Medulla oblongata (tissue), 1 donor: ENCODE data around the gene MREG.

ENCODE experiments used
- DNase-seq: peaks from one replicate; pipeline ENCODE4 v3.0.0-alpha.2; 2015; ENCODE audit errors: extremely low spot score

MREG gene

DNA sequence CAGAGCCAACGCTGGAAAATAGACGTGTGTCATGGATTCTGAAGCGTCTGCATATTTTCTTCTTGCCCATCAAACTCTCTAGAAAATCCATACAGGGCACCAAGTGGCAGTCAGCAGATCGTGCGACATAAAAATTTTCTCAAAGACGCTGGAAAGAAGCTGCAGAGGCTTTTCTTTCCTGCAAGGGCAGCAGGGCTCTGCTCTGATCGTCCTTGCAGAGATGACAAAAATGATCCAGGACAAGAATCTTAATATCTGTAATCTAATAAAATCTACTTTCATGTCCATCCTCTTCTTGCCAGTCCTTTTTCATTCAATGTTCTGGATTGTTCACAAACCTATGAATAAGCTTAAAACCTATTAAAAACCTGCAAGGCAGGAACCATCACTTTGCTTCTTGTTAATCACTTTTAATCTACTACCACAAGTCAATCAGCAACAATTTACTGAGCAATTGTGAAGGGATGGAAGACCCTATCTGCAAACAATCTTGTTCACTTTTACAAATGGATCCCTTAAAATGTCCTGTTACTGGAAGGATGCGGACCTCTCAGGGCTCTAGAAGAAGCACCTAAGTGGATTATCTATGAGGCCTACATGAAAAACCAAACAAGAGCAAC is 93.6 kb downstream of the MREG start:
- DNase-seq = no peak

DNA sequence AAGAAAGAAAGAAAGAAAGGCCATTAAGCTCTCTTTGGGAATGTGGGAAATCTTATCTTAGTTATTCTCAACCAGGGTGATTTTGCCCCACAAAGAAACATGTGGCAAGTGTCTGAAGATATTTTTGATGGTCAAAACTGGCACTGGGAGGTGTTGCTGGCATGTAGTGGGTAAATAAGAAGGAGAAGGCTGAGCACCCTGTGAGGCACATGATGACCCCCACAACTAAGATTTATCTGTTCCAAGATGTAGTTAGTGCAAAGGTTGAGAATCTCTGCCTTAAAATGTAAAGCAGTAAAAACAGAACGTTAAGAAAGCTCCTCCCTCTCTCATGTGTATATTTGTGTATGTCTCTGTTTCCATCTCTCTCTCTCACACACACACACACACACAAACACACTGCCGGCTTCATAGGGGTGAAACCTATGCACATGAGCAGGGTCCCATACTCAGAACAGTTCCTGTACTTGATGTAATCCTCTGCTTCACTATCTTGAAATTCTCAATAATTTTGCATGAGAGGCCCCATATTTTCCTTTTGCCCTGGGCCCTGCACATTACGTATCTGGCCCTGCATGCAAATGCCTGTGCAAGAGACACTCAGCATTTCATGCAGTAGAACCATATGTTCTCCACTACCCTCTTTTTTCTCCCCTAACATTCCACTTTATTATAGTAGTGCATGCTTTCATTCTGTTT is 94.3 kb downstream of the MREG start:
- DNase-seq = no peak

DNA sequence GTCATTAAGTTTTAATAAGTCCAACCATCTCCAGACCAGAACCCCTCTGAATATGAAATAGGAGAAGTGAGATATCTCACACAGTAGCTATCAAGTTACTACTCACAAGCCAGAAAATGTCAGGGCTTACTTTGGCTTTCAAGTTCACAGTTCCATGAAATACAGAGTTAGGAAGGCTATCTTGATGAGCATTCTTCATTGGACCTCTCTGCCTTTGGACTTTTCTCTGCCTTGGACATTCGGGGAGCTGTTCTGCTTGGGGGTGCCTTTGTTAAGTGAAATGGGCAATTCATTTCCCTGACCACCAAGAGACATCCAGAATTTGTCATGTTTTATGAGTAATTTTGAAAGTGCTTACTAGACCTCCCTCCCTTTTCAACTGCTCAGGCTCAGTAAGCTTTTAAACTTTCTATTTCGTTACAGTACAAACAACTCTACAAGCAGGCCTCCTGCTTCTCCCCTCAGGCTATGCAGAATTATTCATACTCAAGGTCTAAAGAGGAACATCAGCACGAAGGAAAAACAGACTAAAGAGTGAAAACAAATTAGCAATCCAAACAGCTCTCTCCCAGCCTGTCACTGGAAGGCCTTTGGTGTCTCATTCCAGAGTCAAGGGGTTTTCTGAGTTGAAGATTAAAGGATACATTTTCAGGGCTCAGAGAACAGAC is 95.3 kb downstream of the MREG start:
- no peak for DNase-seq

DNA sequence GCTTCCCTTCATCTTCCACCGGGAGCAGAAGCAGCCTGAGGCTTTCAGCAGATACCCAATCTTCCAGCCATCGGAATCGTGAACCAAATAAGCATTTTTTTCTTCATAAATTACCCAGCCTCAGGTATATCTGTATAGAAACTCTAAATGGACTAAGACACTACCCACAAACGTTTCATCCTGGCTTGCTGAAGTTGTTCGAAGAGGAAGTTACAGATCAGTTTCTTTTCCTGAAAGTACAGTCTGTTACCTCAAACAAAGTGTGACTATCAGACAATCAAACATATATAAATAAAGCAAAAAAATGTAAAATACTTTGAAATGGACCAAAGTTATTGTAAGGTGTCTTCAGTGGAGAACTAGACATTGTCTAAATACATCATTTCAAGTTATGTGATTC is 97.9 kb downstream of the MREG start:
- no peak for DNase-seq

DNA sequence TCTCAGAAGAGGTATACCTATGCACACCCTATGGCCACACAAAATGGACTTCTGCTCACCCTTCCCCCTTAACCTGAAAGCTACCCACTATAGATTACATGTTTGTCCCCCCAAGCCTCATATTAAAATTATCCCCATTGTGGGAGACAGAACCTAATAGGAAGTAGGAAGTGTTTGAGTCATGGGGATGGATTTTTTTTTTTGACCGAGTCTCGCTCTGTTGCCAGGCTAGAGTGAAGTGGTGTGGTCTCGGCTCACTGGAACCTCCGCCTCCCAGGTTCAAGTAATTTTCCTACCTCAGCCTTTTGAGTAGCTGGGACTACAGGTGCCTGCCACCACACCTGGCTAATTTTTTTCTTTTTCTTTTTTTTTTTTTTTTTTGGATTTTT is 98.6 kb downstream of the MREG start:
- DNase-seq = no peak

DNA sequence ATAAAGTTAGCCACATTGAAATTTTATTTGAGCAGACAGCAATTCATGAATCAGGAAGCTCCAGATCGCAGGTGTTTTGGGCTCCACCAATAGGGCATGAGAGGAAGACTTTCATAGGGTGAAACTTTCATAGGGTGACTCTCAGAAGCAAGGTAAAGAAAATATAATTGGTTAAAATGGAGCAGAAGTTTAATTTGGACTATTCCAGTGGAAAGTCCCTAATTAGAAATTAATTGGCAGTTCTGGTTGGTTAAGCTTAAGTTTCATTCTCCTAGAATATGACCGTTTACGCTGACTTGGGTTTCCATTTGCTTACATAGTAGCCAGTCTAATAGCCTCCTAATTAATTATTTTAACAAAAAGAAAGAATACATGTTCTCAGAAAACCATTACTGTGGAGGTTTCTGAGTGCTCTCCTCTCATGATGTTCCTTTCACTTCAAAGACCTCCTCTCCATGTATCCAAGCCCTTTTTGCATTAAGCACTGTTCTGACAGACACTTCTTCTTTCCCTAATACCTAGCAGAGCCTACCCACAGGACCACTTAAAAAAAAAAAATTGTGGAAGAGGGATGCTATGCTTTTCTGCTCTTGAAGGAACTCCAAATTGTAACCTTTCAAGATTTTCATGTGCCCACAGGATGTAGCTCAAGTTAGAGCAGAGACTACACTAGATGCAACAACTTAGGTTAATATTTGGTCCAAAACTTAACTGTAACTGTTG is 99.1 kb downstream of the MREG start:
- no peak for DNase-seq

DNA sequence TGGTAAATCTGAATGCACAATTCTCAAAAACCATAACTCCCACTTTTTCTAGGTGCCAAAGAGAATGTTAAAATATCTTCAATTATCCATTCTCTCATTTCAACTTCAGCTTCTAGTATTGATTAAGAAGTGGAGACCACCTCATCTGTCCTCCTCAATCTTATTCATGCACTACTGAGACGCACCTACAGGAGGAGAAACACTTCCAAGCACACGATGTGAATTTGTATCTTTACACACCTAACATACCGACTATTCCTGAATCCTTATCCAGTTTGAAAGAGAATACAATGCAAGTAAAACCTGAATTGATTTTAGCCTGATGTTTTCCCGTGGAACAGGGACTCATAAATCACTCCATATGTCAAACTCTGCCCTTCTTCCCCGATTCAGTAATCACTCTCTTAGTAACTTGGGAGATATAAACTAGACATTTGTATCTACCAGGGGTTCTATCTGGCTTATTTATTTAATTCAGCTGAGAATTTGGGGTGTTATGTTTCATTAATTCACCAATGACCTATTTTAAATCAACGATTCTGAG is 101.0 kb downstream of the MREG start:
- DNase-seq = no peak

DNA sequence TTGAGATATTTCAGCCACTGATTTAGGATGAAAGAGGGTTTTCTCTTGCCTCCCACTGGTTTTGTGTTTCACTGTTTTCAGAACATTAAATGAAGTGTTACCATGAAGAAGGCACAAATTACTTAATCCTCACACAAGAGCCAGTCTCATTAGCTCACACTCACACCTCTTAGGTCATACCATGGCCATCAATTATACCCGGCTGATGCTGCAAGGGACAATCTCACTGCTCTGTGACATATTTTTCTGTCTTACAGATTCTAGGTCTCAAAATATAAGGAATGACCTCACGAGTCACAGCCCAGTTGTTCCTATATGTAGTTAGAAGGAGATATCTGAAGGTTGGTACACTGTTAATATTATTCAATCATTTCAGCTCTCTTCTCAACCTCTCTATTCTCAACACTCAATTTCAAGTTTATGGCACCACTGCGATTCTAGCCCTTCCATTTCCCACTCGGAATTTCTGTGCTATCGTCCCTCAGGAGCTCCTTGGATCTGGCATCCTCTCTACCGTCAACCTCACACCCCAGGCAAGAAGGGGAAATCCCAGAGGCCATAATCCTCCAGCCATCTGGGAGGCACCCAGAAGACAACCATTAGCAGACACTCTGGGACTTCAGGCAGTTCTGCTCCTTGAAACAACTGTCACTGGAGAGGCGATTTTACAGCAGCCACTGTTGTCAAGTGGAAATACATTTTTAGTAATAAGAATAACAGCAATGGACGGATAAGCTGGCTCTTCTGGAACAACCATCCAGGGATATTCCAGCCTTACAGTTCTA is 101.9 kb downstream of the MREG start:
- DNase-seq = no peak

DNA sequence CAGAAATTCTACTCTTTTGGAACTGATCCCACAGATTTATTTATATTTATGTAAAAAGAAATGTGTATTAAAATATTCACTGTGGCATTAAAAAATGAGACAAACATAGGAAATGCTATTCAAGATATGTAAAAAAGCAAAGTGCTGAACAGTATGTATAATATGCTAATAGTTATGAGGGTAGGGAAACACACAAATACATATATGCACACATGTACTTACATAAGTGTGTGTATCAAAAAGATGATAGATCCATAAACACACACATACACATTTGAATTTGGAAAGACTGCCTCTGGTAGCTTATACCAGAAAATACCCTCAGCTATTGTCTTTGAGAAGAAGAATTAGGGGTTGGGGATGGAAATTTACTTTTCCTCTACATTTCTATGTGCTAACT is 103.2 kb downstream of the MREG start:
- no peak for DNase-seq

DNA sequence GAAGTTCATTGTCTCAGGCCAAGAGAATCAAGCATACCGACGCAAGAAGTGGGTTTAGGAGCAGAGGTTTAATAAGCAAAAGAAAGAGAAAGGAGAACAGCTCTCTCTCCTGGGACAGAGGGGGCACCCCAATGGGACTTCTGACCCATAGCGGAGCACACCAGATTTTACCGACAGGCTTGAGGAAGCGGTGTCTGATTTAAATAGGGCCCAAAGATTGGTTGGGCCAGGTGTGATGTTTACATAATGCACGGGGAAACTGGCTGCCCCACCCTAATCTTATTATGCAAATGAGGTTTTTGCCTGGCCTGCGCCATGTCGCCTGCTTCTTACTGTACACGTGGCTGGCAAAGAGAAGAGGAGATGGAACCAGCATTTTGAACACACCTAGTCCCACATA is 106.2 kb downstream of the MREG start:
- no peak for DNase-seq

DNA sequence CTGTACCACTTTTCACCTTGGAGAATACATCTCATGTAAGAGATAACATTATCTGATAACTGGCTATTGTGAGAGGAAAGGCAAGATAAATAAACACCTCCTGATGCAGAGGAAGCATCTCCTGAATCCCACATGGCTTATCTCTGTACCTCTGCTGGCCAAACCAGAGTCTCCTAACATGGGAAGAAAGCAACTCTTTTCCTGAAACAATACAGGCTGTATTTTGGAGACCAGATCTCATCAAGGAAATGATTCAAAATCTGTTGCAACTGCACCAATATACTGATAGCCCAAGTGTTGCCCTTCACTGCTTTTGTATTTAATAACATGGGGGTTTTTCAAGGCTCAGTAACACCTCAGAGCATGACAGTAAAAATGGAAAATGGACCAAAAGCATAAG is 106.9 kb downstream of the MREG start:
- DNase-seq = no peak

DNA sequence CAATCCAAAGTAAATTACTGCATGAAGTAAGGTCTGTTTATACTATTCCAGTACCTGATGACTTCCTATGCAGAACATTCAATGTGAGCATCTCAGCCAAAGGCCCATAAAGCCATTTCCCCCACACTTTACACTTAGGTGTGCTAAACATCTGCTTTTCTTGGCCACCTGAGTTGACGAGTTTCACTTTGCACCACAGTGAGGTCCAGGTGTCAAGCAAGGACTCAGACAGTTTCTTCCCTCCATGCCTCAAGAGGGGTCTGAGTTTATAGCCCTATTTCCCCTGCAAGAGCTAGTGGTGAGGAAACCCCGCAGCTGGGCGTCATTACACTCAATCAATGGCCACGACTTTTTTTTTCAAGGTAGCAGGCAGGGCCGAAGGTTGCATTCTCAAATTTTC is 107.7 kb downstream of the MREG start:
- DNase-seq = no peak

DNA sequence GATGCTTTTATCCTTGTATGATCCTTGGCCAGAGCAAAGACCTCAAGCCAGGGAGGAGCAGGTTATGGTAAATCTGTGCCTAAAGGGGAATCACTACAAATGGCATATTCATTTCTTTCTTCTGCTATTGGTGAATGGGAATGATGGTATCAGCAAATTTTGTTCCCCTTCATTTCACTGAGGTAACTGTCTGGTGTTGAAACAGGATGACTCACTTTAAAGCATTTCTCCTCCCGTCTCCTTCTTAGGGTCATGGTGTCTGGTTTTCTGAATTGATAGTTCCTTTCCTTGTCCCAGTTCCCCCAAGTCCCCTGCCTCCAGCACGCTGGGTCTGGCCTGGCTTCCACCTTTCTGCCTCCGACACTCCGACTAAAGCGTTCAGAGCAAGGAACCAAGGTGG is 109.2 kb downstream of the MREG start:
- no peak for DNase-seq

DNA sequence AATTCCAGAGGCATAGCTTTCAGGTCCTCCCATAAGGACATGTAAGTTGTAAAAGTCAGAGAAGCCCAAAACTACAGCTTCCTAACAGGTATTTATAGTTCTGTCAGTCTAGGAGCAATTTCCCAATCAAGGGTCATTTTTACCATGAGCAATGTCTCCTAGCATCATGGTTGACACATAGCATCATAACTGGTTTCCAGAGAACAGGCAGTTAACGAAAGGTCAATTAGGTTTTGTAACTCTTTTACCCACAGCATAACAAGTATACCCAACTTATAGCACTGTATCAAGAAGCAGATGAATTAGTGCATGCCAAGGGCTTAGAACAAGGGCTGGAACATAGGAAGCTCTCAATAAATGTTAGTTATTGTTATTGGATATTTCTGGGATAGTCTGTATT is 110.1 kb downstream of the MREG start:
- no peak for DNase-seq

DNA sequence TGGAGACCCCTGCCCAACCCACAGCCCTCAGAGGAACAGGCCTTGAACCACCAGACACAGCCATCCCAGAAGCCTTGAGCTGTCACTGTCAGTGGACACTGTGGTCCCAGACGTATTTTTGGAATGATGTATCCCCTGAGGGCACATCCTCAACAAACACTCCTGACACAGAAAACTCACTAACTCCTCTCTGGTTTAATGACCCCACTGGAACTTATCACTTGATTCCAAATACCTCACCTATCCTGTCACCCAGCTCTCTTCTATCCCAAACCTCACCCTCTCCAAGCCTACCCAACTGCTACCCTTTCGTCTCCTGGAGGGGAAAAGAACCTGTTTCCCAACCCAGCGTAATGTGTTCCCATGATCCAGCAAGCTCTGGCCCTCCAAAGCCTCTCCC is 111.6 kb downstream of the MREG start:
- DNase-seq = no peak

DNA sequence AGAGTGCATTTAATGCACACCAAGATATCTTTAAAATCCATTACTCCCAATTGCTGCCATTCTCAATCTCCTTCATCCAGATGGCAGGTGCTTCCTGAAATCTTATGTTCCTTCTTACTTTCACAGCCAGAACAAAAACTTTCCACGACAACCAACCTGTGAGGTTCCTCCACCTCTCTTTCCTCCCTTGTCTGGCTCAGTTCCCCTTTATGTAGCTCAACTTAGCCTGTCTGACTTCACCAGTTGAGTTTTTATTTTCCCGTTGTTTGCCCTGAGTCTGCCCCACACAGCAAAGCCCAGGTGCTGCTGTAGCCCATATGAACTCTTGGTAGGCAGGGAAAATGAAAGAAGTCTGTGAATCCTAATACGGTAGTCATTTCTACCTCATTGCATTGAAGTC is 112.5 kb downstream of the MREG start:
- DNase-seq = no peak

DNA sequence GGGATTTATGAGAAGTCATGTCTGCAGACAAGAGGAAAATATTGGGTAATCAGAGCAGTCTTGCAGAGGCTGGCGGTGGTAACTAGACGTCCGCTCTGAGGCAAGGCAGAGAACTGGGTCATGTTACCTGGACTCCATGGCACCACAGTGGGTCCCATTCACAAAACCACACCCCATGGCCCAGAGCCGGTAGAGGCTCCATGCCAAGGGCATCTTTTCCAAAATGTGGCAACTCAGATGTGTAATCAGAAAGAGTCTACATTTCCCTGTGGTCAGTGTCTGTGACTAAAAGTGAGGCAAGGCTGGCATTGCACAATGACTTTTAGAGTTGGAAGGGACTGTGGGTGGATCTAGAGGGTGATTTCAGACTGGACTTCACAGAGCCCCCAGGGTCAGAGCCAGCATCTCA is 113.1 kb downstream of the MREG start:
- no peak for DNase-seq

DNA sequence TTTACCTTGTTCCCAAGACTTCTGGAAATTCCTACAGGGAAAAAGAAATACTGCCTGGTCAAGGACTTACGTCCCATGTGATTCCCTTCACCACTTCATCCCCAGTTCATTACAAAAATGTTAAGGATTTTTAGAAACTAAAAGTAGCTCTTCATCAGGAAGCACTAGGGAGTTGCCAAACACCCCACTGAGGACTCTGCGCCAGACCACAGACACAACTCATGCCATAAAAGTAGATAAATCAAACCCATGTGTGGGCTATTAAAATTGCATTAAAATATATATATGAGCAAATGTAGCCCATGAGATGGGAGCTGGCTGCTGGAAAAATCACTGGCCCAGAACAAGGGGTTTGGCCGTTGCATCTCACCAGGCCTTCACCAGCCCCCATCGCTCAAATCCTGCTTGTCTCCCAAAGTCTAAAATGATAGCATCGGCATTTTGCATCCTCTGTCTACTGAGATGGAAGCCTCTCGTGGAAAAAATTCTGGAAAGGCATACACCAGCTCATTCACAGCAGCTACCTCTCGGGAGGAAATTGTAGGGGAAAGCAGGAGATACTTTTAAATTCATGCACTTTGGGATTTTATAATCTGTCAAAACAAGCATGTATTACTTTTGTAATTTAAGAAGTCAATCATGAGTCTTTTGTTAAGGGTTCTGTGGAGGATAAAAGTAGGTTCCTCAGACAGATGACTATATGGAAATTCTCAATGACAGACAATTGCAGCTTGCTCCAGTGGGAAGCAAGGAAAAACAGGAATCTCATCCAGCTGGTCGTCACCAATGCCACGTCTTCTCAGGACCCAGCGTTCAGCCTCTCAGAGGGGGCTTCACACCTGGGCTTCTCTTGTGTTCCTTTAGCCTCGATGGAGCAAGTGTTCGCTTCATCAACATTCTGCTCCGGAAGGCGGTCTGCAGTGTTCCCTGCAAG is 113.9 kb downstream of the MREG start:
- DNase-seq = no peak

DNA sequence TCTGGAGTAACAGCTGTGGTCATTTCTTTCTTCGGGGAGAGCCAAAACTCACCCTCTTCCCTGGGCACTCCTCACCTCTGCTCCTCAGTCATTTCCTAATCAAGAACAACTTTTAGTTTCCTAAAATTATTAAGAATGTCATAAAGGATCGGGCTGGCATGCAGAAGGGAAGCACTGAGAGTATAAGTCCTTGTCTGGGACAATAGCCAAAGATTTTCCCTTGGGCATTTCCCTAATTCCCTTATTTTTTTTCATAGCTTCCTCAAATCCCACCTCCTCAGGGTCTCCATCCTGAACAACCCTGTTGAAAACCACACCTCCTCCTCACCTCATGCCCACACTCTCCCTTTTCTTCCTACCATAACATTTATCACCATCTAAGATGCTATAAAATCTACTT is 115.0 kb downstream of the MREG start:
- DNase-seq = no peak

DNA sequence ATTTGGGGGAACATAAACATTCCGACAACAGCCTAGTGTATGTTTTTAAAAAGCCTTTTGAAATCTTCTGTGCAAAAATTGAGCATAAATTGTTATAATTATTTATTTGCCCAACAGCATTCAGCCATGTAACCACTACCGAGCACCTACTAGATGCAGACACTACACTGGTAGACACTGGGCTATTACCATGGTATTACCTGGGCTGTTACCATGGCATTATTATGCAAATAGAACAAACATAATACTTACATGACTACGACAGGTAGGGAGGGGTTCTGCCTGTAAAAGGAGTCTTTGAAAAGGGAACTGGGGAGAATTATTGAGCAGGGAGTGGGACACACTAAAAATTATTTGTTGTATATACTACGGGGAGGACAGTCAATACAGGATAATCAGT is 116.4 kb downstream of the MREG start:
- no peak for DNase-seq

DNA sequence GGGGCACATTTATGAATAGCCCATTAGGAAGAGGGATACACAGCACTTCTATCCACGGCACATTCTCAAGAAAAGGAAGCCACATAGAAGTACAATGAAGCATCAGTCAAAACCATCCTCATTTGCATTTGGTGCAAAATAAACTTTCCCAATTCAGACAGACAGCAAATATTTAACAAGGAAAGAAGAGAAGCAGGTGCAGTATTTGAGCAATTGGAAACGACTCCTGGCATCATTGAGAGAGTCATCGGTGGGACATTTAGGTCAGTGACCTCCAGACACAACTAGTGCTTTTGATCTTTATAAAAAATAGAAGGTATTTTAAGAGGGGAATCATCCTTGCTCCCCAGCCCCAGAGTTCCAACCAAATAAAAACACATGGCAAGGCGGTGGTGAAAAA is 118.0 kb downstream of the MREG start:
- DNase-seq = no peak
